IPS-18c (cell line): ENCODE data around the gene LMF1.
A peak's percentile ranks its signal among the peaks of the same experiment; 100 is the strongest.

Experiments used
- H3K4me3 ChIP-seq: 2 replicates; pipeline ENCODE4 v1.7.0; 2013; ENCODE audit warnings: low read depth, mild to moderate bottlenecking, low read length, moderate library complexity; ENCODE audit not compliant: insufficient read depth
- H3K9me3 ChIP-seq: one replicate; pipeline ENCODE4 v1.6.1; 2013; ENCODE audit warnings: mild to moderate bottlenecking, low read length, moderate library complexity; ENCODE audit not compliant: control insufficient read depth, insufficient read depth

LMF1 gene

GRCh38 chr16:930511-930910 lies 40.3 kb downstream of the LMF1 start:
- no peaks in the 10 kb centered on the region for H3K9me3 ChIP-seq
- H3K4me3 ChIP-seq: no peak overlapping the region

- Histone ChIP-seq H3K4me3 (no peak overlapping the region), H3K9me3 (no peaks in the 10 kb centered on the region)
These were observed 40.7 kb downstream of the LMF1 start for GRCh38 chr16:930076-930475.

GRCh38 chr16:929227-930073 lies 41.3 kb downstream of the LMF1 start:
- Histone ChIP-seq H3K9me3 (no peaks in the 10 kb centered on the region), H3K4me3 (no peak overlapping the region)

- Histone ChIP-seq H3K9me3 (no peaks in the 10 kb centered on the region), H3K4me3 (no peak overlapping the region)
These were observed 42.3 kb downstream of the LMF1 start for GRCh38 chr16:928526-928925.

GRCh38 chr16:927931-928330 lies 42.9 kb downstream of the LMF1 start:
- H3K9me3 ChIP-seq: no peaks in the 10 kb centered on the region
- H3K4me3 ChIP-seq: no peak overlapping the region

GRCh38 chr16:927406-927805 lies 43.4 kb downstream of the LMF1 start:
- Histone ChIP-seq H3K4me3 (no peak overlapping the region), H3K9me3 (no peaks in the 10 kb centered on the region)

GRCh38 chr16:926715-927114 lies 44.1 kb downstream of the LMF1 start:
- Histone ChIP-seq H3K9me3 (no peaks in the 10 kb centered on the region), H3K4me3 (peak overlapping the region; percentile 9; the same call in 1 of the 2 replicates)

GRCh38 chr16:924806-925205 lies 46.0 kb downstream of the LMF1 start:
- Histone ChIP-seq H3K9me3 (no peaks in the 10 kb centered on the region), H3K4me3 (no peak overlapping the region)

- no peaks in the 10 kb centered on the region for H3K9me3 ChIP-seq
These were observed 46.7 kb downstream of the LMF1 start for GRCh38 chr16:924063-924462.

GRCh38 chr16:923184-923583 lies 47.6 kb downstream of the LMF1 start:
- H3K9me3 ChIP-seq: no peaks in the 10 kb centered on the region
- no peak overlapping the region for H3K4me3 ChIP-seq

More at GRCh38 chr16:924063-924462, 46.7 kb downstream of the LMF1 start:
- H3K4me3 ChIP-seq: no peak overlapping the region

GRCh38 chr16:922051-922450 lies 48.7 kb downstream of the LMF1 start:
- Histone ChIP-seq H3K9me3 (no peaks in the 10 kb centered on the region), H3K4me3 (no peak overlapping the region)

- no peak overlapping the region for H3K4me3 ChIP-seq
- no peaks in the 10 kb centered on the region for H3K9me3 ChIP-seq
These were observed 49.4 kb downstream of the LMF1 start for GRCh38 chr16:921321-921905.

- Histone ChIP-seq H3K9me3 (no peaks in the 10 kb centered on the region), H3K4me3 (no peak overlapping the region)
These were observed 50.1 kb downstream of the LMF1 start for GRCh38 chr16:920717-921116.

- no peak overlapping the region for H3K4me3 ChIP-seq
- H3K9me3 ChIP-seq: no peaks in the 10 kb centered on the region
These were observed 50.6 kb downstream of the LMF1 start for GRCh38 chr16:920051-920681.

- no peak overlapping the region for H3K4me3 ChIP-seq
- no peaks in the 10 kb centered on the region for H3K9me3 ChIP-seq
These were observed 51.1 kb downstream of the LMF1 start for GRCh38 chr16:919658-920050.

GRCh38 chr16:918741-919657 lies 51.8 kb downstream of the LMF1 start:
- H3K4me3 ChIP-seq: no peak overlapping the region
- H3K9me3 ChIP-seq: no peaks in the 10 kb centered on the region

- H3K9me3 ChIP-seq: no peaks in the 10 kb centered on the region
- no peak overlapping the region for H3K4me3 ChIP-seq
These were observed 52.7 kb downstream of the LMF1 start for GRCh38 chr16:918068-918467.
